ENCODE measurements around the gene NRSN1.
"Not testable (repeated sequence)": the region's sequence is repeated elsewhere in the genome, so short reads cannot be mapped to it uniquely, and the experiment has no call there.

Gene NRSN1

DNA sequence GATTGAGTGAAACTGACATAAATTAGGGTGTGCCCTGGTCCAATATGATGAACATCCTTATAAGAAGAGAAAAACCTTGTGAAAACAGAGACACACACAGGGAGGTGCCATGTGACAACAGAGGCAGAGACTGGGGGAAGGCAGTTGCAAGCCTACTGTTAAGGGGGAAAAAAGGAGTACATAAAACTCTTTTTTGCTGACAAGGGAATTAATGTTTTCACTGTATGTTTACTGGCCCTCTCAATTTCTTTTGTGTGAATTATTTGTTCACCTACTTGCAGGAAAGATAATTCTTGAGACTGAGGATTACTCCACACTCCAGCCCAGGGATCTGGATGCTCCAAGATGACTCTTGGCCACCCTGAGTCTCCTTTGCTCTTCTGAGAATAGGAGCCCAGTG, 12.1 kb upstream of the NRSN1 start:
- Mint-ChIP-seq H3K4me1 (ENCODE audit: low read depth) (no peaks in the 10 kb centered on the region), H3K27me3 (no peaks in the 10 kb centered on the region), H3K36me3 (ENCODE audit: low read depth) (no peaks in the 10 kb centered on the region), H3K9me3 (peaks cover 28% of the 10 kb centered on the region), H3K4me3 (no peak overlapping the region), H3K27ac (no peak overlapping the region)
- intact Hi-C loops (cut with micrococcal nuclease), result no loop called here

DNA sequence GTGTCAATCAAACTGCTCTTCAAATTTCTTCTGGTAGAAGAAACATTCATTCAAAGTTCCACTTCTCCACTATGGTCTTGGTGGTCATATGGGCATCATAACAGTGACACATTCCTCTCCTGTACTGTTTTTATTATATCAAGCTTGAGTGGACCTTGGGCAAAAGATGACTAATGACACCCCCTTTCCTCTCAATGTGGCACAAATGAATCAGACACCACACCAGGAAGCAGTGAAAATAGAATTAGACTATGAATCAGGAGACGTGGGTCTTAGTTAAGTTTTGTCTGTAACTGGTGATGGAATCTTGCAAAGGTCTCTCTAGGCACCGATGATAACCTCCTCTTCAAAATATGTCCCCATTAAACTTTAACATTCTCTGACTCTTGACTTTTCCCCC, 9.0 kb upstream of the NRSN1 start:
- intact Hi-C loops (cut with micrococcal nuclease), result no loop called here
- no peak overlapping the region for H3K27ac Mint-ChIP-seq
- H3K27me3 Mint-ChIP-seq, result no peaks in the 10 kb centered on the region
- no peak overlapping the region for H3K4me3 Mint-ChIP-seq
- no peaks in the 10 kb centered on the region for H3K36me3 Mint-ChIP-seq (ENCODE audit: low read depth)
- H3K4me1 Mint-ChIP-seq (ENCODE audit: low read depth), result no peaks in the 10 kb centered on the region
- H3K9me3 Mint-ChIP-seq, result peaks cover 28% of the 10 kb centered on the region

DNA sequence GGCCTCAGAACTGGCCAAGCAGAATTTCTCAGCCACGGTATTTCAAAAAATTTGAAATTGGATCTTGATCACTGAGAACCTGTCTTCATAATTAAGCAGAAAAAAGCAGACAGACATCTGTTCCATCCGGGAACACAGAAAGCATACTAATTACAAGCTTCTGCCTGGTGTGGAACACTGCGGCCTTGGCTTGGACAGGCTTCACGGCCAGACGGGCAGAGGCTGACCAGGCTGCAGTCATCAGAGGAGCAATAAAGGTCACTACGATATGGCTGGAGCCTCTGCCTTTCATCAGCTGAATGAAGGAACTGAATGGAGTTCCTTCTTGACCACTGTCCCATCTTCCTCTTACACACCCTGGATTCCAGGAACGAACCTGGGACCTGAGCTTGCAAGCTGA, 3.9 kb upstream of the NRSN1 start:
- H3K27ac Mint-ChIP-seq, result no peak overlapping the region
- H3K4me3 Mint-ChIP-seq, result no peak overlapping the region
- peaks cover 11% of the 10 kb centered on the region for H3K27me3 Mint-ChIP-seq
- no peaks in the 10 kb centered on the region for H3K9me3 Mint-ChIP-seq
- H3K36me3 Mint-ChIP-seq (ENCODE audit: low read depth), result no peaks in the 10 kb centered on the region
- intact Hi-C loops (cut with micrococcal nuclease), result no loop called here
- H3K4me1 Mint-ChIP-seq (ENCODE audit: low read depth), result no peaks in the 10 kb centered on the region

DNA sequence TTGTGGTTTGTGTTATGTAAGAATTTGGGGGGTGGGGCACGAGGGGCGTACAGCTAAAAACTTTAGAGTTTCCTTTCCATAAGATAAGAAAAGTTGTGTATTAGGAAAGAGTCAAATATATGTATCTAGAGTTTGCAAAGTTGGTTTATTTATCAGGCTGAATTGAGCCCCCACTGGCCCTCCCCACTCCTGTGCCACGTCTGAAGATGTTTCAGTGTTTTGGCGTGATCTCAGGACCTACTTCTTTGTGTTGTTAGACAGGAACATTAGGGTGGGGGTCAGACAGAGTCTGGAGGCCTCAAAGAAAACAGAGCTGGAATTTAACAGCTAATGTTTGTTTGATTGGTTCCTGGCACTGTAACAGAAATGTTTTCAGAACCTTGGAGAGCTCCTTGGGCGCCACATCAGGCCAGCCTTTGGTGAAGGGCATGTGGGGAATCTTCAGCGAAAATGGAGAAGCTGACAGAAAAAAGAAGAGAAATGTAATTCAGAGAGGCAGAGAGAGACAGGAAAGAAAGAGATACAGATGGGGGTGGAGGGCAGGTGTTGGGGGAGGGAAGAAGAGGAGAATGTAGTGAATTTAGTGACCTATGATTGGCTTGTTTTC, 674 bp downstream of the NRSN1 start:
- no peak overlapping the region for H3K4me3 Mint-ChIP-seq

GRCh38 chr6:24127316-24127715, 1.3 kb downstream of the NRSN1 start:
- Mint-ChIP-seq H3K36me3 (ENCODE audit: low read depth) (no peaks in the 10 kb centered on the region), H3K4me3 (no peak overlapping the region)
- intact Hi-C loops (cut with micrococcal nuclease), result no loop called here

More for the DNA sequence above, 674 bp downstream of the NRSN1 start:
- Mint-ChIP-seq H3K36me3 (ENCODE audit: low read depth) (no peaks in the 10 kb centered on the region), H3K27me3 (peaks cover 11% of the 10 kb centered on the region), H3K27ac (no peak overlapping the region), H3K4me1 (ENCODE audit: low read depth) (no peaks in the 10 kb centered on the region), H3K9me3 (no peaks in the 10 kb centered on the region)
- intact Hi-C loops (cut with micrococcal nuclease), result no loop called here

GRCh38 chr6:24131751-24132150, 5.7 kb downstream of the NRSN1 start:
- no peak overlapping the region for H3K27ac Mint-ChIP-seq
- H3K4me1 Mint-ChIP-seq (ENCODE audit: low read depth), result no peaks in the 10 kb centered on the region
- peaks cover 1% of the 10 kb centered on the region for H3K27me3 Mint-ChIP-seq
- intact Hi-C loops (cut with micrococcal nuclease), result no loop called here
- H3K9me3 Mint-ChIP-seq, result peaks cover 15% of the 10 kb centered on the region
- H3K36me3 Mint-ChIP-seq (ENCODE audit: low read depth), result no peaks in the 10 kb centered on the region
- H3K4me3 Mint-ChIP-seq, result no peak overlapping the region

More at GRCh38 chr6:24127316-24127715, 1.3 kb downstream of the NRSN1 start:
- peaks cover 11% of the 10 kb centered on the region for H3K27me3 Mint-ChIP-seq
- H3K4me1 Mint-ChIP-seq (ENCODE audit: low read depth), result no peaks in the 10 kb centered on the region
- H3K27ac Mint-ChIP-seq, result no peak overlapping the region
- H3K9me3 Mint-ChIP-seq, result no peaks in the 10 kb centered on the region

DNA sequence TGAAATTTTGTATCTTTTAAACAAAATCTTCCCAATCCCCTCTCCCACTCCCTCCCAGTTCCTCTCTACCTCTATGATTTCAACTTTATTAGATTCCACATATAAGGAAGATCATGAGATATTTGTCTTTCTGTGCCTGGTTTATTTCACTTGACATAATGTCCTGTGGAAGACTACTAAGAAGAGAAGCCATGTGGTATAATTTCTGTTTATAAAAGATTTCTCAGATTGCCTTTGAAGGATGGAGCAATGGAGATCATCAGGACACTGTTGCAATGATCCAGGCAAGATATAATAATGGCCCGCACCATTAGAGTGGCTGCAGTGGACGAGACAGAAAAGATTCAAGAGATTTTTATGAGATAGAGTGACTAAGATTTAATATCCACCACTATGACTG, 13.1 kb downstream of the NRSN1 start:
- H3K4me1 Mint-ChIP-seq (ENCODE audit: low read depth), result no peaks in the 10 kb centered on the region
- intact Hi-C loops (cut with micrococcal nuclease), result no loop called here
- H3K9me3 Mint-ChIP-seq, result peaks cover 22% of the 10 kb centered on the region
- H3K36me3 Mint-ChIP-seq (ENCODE audit: low read depth), result no peaks in the 10 kb centered on the region
- H3K27me3 Mint-ChIP-seq, result no peaks in the 10 kb centered on the region
- no peak overlapping the region for H3K4me3 Mint-ChIP-seq
- no peak overlapping the region for H3K27ac Mint-ChIP-seq

- Mint-ChIP-seq H3K27ac (no peak overlapping the region), H3K36me3 (ENCODE audit: low read depth) (no peaks in the 10 kb centered on the region), H3K4me3 (no peak overlapping the region), H3K9me3 (peaks cover 16% of the 10 kb centered on the region), H3K27me3 (no peaks in the 10 kb centered on the region), H3K4me1 (ENCODE audit: low read depth) (no peaks in the 10 kb centered on the region)
- intact Hi-C loops (cut with micrococcal nuclease), result no loop called here
Measured at GRCh38 chr6:24139639-24140038, 13.6 kb downstream of the NRSN1 start.

GRCh38 chr6:24140591-24140990, 14.6 kb downstream of the NRSN1 start:
- intact Hi-C loops (cut with micrococcal nuclease), result no loop called here
- no peak overlapping the region for H3K4me3 Mint-ChIP-seq
- peaks cover 9% of the 10 kb centered on the region for H3K9me3 Mint-ChIP-seq
- no peaks in the 10 kb centered on the region for H3K36me3 Mint-ChIP-seq (ENCODE audit: low read depth)
- no peak overlapping the region for H3K27ac Mint-ChIP-seq
- no peaks in the 10 kb centered on the region for H3K4me1 Mint-ChIP-seq (ENCODE audit: low read depth)
- no peaks in the 10 kb centered on the region for H3K27me3 Mint-ChIP-seq

DNA sequence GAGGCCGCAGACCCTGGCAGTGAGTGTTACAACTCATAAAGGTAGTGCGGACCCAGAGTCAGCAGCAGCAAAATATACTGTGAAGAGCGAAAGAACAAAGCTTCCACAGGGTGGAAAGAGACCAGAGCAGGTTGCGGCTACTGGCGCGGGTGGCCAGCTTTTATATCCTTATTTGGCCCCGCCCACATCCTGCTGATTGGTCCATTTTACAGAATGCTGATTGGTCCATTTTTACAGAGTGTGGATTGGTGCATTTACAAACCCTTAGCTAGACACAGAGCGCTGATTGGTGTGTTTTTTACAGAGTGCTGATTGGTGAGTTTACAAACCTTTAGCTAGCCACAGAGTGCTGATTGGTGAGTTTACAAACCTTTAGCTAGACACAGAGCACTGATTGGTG, 16.7 kb downstream of the NRSN1 start:
- not testable (repeated sequence) for H3K4me3 Mint-ChIP-seq

DNA sequence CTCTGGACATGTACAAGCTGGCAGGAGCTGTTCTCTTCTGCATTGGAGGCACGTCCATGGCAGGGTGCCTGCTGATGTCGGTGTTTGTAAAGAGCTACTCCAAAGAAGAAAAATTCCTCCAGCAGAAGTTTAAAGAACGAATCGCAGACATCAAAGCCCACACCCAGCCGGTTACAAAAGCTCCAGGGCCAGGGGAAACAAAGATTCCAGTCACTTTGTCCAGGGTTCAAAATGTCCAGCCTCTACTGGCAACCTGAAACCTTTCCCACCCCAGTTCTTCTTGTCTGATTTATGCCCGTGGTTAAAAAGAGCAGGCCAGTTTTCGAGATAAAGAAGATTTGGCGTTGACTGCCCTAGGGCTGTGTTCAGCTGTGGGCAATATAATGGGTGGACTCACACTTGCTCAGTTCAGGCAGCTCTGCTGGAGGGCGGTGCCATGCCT, 19.7 kb downstream of the NRSN1 start:
- H3K27me3 Mint-ChIP-seq, result no peaks in the 10 kb centered on the region

More for the DNA sequence above, 16.7 kb downstream of the NRSN1 start:
- H3K9me3 Mint-ChIP-seq; intact Hi-C loops (cut with micrococcal nuclease); H3K36me3 Mint-ChIP-seq (ENCODE audit: low read depth); H3K4me1 Mint-ChIP-seq (ENCODE audit: low read depth); H3K27ac Mint-ChIP-seq; H3K27me3 Mint-ChIP-seq: not testable (repeated sequence)

GRCh38 chr6:24146871-24147270, 20.9 kb downstream of the NRSN1 start:
- Mint-ChIP-seq H3K9me3 (no peaks in the 10 kb centered on the region), H3K4me3 (no peak overlapping the region), H3K4me1 (ENCODE audit: low read depth) (no peaks in the 10 kb centered on the region), H3K36me3 (ENCODE audit: low read depth) (no peaks in the 10 kb centered on the region), H3K27me3 (no peaks in the 10 kb centered on the region), H3K27ac (no peak overlapping the region)
- intact Hi-C loops (cut with micrococcal nuclease), result no loop called here

More for the DNA sequence above, 19.7 kb downstream of the NRSN1 start:
- Mint-ChIP-seq H3K36me3 (ENCODE audit: low read depth) (no peaks in the 10 kb centered on the region), H3K4me1 (ENCODE audit: low read depth) (no peaks in the 10 kb centered on the region), H3K4me3 (no peak overlapping the region), H3K27ac (no peak overlapping the region), H3K9me3 (no peaks in the 10 kb centered on the region)
- intact Hi-C loops (cut with micrococcal nuclease), result no loop called here

DNA sequence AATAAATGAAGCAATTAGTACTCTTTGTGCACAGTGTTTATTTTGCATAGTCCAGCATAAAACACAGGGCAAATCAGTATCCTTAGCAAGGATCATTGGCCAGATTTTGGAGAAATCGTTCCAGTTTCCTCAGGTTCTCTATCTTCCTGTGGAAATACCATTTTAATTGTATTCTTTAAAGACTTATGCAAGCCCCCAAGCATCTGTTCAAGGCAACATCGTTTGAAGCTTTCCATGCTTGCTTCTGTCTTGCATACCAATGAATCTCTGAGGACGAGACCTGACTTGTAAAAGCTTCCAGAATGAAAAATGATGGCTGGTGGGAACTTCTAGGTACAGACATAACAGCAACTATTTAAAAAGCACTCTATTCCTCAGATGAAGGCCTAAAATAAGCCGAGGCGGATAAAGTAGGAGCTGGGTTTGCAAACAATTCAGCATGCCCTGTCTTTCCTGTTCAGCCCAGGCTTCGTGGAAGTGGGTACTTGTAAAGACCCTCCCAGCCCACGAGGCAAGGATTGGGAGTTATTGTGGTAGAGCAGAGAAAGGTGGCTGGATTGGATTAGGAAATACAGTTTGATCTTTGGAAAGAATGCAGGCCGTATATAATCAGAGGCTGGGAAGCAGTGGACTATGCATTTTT, 21.6 kb downstream of the NRSN1 start:
- Mint-ChIP-seq H3K27me3 (no peaks in the 10 kb centered on the region), H3K27ac (no peak overlapping the region), H3K36me3 (ENCODE audit: low read depth) (no peaks in the 10 kb centered on the region), H3K9me3 (no peaks in the 10 kb centered on the region), H3K4me1 (ENCODE audit: low read depth) (no peaks in the 10 kb centered on the region), H3K4me3 (no peak overlapping the region)
- intact Hi-C loops (cut with micrococcal nuclease), result no loop called here

DNA sequence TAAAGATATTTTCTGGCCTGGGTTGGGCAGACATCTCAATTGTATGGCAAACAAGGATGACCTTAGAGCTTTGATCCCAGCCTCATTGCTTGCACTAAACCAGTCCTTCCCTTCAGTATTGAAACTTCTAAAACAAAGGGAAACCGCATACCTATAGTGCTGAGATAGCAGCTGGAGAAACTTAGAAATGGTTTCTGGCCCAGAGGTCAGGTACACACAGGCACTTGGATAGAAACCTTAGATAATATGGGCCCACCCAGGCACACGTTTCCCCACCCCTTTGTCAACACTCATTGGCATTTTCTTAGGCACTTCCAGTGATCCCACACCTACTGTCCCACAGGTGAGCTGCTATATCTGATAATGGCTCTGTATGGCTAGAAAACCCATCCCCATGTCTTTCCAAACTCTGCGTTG, 22.1 kb downstream of the NRSN1 start:
- Mint-ChIP-seq H3K4me3 (no peak overlapping the region), H3K36me3 (ENCODE audit: low read depth) (no peaks in the 10 kb centered on the region)
- intact Hi-C loops (cut with micrococcal nuclease), result no loop called here

GRCh38 chr6:24148684-24149083, 22.7 kb downstream of the NRSN1 start:
- Mint-ChIP-seq H3K9me3 (no peaks in the 10 kb centered on the region), H3K4me1 (ENCODE audit: low read depth) (no peaks in the 10 kb centered on the region), H3K4me3 (no peak overlapping the region), H3K27me3 (no peaks in the 10 kb centered on the region), H3K27ac (no peak overlapping the region), H3K36me3 (ENCODE audit: low read depth) (no peaks in the 10 kb centered on the region)
- intact Hi-C loops (cut with micrococcal nuclease), result no loop called here

More for the DNA sequence above, 22.1 kb downstream of the NRSN1 start:
- no peaks in the 10 kb centered on the region for H3K4me1 Mint-ChIP-seq (ENCODE audit: low read depth)
- H3K9me3 Mint-ChIP-seq, result no peaks in the 10 kb centered on the region
- no peak overlapping the region for H3K27ac Mint-ChIP-seq
- H3K27me3 Mint-ChIP-seq, result no peaks in the 10 kb centered on the region

Measured in dendritic cell treated with granulocyte-macrophage colony-stimulating factor and Interleukin-4, amounts not matched to agents 40 ng/mL and 50 ng/mL, for 4 days (primary cell).